ENCODE results near the gene SCGB1A1. TPM values are rescaled to one million over a fixed set of nuclear protein-coding genes. Genes with fewer than 3 reads are reported as not detected.

The SCGB1A1 gene
- total RNA-seq, 2 donors from 2014 or later: not detected

- Histone ChIP-seq H3K27ac (no peak overlapping the region), H3K36me3 (no peaks in the 10 kb centered on the region), H3K4me1 (ENCODE audit: control insufficient read depth in 1 of 2, low read depth in 2 of 2) (peaks cover 0 to 7% of the 10 kb centered on the region in 2 donors), H3K9me3 (no peaks in the 10 kb centered on the region), H3K27me3 (replicated peaks; ENCODE audit: insufficient read depth) (no peaks in the 10 kb centered on the region), H3K4me3 (no peak overlapping the region)
- no peak for TF ChIP-seq CTCF (IDR thresholded peaks at IDR 0.05)
- no peak for DNase-seq (ENCODE audit: low spot score)
- ATAC-seq (ENCODE audit: insufficient number of reproducible peaks, low FRiP score, low read depth): no peak
Observed at GRCh38 chr11:62420882-62421281, 2.0 kb downstream of the SCGB1A1 start.

- no peaks in the 10 kb centered on the region for H3K27me3 ChIP-seq (replicated peaks; ENCODE audit: insufficient read depth)
- no peak overlapping the region for H3K4me3 ChIP-seq
- TF ChIP-seq CTCF (IDR thresholded peaks at IDR 0.05): no peak
- no peak overlapping the region for H3K27ac ChIP-seq
- peaks cover 0 to 7% of the 10 kb centered on the region in 2 donors for H3K4me1 ChIP-seq (ENCODE audit: control insufficient read depth in 1 of 2, low read depth in 2 of 2)
- no peak for ATAC-seq (ENCODE audit: insufficient number of reproducible peaks, low FRiP score, low read depth)
- DNase-seq (ENCODE audit: low spot score): no peak
- no peaks in the 10 kb centered on the region for H3K9me3 ChIP-seq
- no peaks in the 10 kb centered on the region for H3K36me3 ChIP-seq
Observed at GRCh38 chr11:62421996-62422395, 3.2 kb downstream of the SCGB1A1 start.

GRCh38 chr11:62423012-62423411 is 4.2 kb downstream of the SCGB1A1 start:
- no peaks in the 10 kb centered on the region for H3K36me3 ChIP-seq
- no peak for TF ChIP-seq CTCF (IDR thresholded peaks at IDR 0.05)
- DNase-seq (ENCODE audit: low spot score) (no peak), ATAC-seq (ENCODE audit: insufficient number of reproducible peaks, low FRiP score, low read depth) (no peak)
- H3K9me3 ChIP-seq: no peaks in the 10 kb centered on the region
- no peak overlapping the region for H3K27ac ChIP-seq
- H3K4me3 ChIP-seq: no peak overlapping the region
- H3K4me1 ChIP-seq (ENCODE audit: control insufficient read depth in 1 of 2, low read depth in 2 of 2): peaks cover 0 to 7% of the 10 kb centered on the region in 2 donors
- no peaks in the 10 kb centered on the region for H3K27me3 ChIP-seq (replicated peaks; ENCODE audit: insufficient read depth)

- Histone ChIP-seq H3K27ac (no peak overlapping the region), H3K9me3 (no peaks in the 10 kb centered on the region), H3K27me3 (replicated peaks; ENCODE audit: insufficient read depth) (no peaks in the 10 kb centered on the region), H3K4me1 (ENCODE audit: control insufficient read depth in 1 of 2, low read depth in 2 of 2) (peaks cover 0 to 9% of the 10 kb centered on the region in 2 donors), H3K36me3 (no peaks in the 10 kb centered on the region), H3K4me3 (no peak overlapping the region)
- TF ChIP-seq CTCF (IDR thresholded peaks at IDR 0.05): no peak
- ATAC-seq (ENCODE audit: insufficient number of reproducible peaks, low FRiP score, low read depth): no peak
- DNase-seq (ENCODE audit: low spot score): no peak
Observed at GRCh38 chr11:62427630-62428233, 8.9 kb downstream of the SCGB1A1 start.

GRCh38 chr11:62428871-62429560 is 10.2 kb downstream of the SCGB1A1 start:
- Histone ChIP-seq H3K36me3 (no peaks in the 10 kb centered on the region), H3K4me1 (ENCODE audit: control insufficient read depth in 1 of 2, low read depth in 2 of 2) (peaks cover 11 to 22% of the 10 kb centered on the region in 2 donors), H3K4me3 (no peak overlapping the region), H3K27me3 (replicated peaks; ENCODE audit: insufficient read depth) (no peaks in the 10 kb centered on the region), H3K27ac (no peak overlapping the region), H3K9me3 (no peaks in the 10 kb centered on the region)
- no peak for TF ChIP-seq CTCF (IDR thresholded peaks at IDR 0.05)
- DNase-seq (ENCODE audit: low spot score) (no peak), ATAC-seq (ENCODE audit: insufficient number of reproducible peaks, low FRiP score, low read depth) (no peak)
